Activated CD8-positive, alpha-beta memory T cell treated with anti-CD3 and anti-CD28 coated beads, Interleukin-2, amount 50 U/mL, for 4 hours (primary cell): Measurements from ENCODE around the gene IRGQ.
"Not testable (repeated sequence)": the region's sequence is repeated elsewhere in the genome, so short reads cannot be mapped to it uniquely, and the experiment has no call there.

ENCODE experiments used
- DNase-seq: peaks from one replicate; pipeline ENCODE4 v3.0.0-alpha.2; 2020

Gene IRGQ

DNA sequence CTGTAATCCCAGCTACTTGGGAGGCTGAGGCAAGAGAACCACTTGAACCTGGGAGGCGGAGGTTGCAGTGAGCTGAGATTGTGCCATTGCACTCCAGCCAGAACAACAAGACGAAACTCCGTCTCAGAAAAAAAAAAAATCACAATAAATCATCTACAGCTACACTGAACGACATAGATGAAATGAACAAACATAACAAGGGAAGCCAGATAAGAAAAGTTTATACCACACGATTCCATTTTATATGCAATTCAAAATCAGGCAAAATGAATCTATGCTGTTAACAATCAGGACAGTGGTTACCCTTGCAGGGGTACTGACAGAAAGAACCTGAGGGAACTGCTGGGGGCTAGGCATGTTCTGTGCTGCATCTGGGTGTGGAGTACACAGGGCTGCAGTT is 26.3 kb downstream of the IRGQ start:
- no peak for DNase-seq

GRCh38 chr19:43564800-43565199 is 31.1 kb downstream of the IRGQ start:
- DNase-seq: no peak

- no peak for DNase-seq
These were observed 32.0 kb downstream of the IRGQ start for GRCh38 chr19:43563816-43564457.

GRCh38 chr19:43562698-43563241 is 33.2 kb downstream of the IRGQ start:
- peak; percentile 70 for DNase-seq

DNA sequence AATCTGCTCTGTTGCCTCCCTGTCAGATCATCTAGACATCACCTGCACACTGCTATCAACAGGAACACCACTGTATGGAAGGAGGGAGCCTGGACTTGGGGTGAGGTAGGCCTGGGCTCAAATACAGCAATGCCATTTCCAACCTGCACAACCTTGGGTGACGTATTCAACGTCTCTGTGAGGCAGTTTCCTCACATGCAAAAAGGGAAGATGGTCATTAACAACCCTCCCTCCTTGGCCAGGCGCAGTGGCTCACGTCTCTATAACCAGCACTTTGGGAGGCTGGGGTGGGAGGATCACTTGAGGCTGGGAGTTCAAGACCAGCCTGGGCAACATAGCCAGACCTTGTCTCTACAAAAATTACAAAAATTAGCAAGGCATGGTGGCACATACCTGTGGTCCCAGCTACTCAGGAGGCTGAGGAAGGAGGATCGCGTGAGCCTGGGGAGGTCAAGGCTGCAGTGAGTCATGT is 33.7 kb downstream of the IRGQ start:
- DNase-seq: no peak

DNA sequence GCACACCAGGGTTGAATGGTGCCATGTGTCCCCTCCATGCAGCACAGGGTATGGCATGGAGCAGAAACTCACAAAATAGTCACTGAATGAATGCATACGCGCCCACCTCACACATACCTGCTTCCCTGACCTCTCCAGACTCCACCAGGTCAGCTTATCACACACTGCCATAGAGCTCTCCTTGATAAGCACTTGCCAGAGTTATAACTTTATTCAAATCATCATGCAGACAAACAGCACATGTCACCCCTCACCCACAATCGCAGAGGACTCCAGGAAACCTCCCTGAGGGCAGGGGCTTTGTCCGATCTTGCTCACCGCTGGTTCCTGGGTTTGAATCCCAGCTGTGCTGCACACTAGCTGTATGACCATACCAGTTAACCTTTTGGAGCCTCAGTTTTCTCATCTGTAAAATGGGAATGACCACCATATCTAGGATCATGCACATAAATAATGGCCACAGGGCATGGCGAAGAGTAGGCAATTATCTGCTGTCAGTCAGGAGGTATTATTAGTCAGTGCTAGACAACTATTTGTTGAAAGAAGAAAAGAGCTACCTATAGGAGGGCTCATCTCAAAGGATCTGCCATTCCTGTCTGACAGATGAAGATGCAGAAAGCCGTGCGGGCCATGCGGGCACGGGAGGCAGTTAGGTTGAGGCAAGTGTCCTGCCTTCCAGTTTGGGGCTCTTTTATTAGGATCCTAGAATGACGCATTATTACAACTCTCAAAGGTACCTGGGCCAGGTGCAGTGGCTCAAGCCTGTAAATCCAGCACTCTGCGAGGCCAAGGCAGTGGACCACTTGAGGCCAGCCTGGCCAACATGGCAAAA is 34.6 kb downstream of the IRGQ start:
- no peak for DNase-seq

GRCh38 chr19:43560687-43561086 is 35.2 kb downstream of the IRGQ start:
- DNase-seq: no peak

DNA sequence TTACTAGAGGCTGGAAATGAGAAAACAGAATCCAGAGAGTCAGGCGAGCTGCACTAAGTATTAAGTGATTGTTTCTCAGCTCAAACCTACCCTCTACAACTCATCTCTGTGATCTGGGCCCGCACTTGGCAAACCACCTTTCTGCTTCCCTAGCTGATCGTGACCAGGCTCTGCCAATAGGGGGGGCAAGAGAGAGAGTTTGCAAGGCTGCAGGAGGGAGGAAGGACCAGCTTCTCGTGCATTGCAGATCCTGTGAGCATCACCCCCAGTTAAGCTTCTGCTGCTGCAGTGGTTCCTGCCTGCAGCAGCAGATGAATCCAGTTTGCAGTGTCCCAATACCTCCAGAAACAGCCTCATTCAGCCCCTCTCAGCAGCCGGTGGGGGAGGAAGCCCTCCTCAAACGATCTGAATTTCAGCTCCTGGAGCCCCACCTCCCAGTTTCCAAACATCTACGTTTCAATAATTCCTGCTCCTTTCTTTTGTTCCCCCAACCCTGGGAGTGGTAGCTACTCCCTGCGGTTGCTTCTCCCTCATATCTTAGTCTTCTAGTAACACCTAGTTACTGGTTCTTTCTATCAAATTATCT is 40.7 kb downstream of the IRGQ start:
- peak; percentile 85 for DNase-seq

DNA sequence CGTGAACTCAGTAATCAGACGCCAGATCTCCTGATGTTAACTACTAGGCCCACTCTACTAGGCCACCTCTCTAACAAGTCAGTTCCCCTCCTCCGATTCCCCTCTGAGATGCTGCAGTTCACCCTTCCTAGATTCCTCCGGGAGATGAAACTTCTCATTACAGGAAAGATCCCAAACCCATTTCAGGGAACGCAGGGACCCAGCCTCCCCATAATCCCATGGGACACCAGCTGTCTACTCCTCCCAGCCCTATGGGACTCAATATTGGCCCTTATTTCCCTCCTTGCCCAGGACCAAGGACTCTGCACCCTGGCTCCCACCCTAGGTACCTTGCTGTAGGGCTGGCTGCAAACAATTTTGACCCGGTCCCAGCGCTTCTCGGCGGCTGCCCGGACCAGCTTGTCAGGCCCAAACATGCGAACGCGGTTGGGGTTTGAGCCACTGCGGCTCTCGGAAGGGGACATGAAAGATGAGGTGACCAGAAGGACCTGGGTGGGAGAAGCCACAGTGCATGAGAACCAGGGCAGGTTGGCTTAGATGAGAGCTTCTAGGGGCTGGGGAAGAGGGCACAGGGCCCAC is 41.5 kb downstream of the IRGQ start:
- DNase-seq: no peak

DNA sequence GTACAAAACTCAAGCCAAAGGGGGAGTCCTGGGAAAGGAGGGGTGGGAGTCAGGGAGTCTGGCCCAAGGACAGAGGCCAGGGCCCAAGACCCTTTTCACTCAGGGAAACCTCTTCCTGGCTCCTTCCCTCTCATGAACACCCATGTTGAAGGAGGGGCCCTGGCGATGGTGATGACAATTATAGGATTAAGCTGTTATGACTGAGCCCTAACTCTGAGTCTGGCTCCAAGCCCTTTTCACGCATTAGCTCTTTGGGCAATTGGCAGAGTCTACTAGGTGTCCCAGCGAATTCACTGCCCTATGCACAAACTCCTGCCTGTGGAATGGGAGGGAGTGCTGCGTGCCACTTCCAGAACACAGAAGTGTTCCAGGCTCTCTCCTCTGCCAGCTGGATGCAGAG is 42.3 kb downstream of the IRGQ start:
- DNase-seq: no peak

DNA sequence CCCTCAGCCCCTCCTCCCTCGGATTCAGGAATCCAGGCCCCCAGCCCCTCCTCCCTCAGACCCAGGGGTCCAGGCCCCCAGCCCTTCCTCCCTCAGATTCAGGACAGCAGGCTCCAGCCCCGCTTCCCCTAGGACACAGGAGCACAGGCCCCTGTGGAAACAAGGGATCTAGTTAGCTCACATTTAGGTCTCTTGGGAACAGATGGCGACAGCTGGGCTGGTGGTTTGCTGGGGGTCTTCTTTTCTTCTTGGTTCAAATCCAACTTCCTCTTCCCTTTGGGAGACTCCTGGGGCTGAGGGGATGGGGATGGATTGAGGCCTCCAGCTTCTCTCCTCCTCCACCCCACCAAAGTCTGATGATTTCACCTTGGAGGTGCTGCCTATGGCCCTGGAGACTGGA is 43.3 kb downstream of the IRGQ start:
- no peak for DNase-seq

DNA sequence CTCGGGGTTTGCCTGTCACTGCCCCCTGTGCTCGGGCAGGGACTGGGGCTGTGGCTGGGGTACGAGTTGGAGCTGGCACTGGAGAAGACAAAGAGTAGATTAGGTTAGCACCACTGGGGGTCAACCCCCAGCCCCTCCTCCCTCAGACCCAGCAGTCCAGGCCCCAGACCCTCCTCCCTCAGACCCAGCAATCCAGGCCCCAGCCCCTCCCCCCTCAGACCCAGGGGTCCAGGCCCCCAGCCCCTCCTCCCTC is 43.8 kb downstream of the IRGQ start:
- no peak for DNase-seq

DNA sequence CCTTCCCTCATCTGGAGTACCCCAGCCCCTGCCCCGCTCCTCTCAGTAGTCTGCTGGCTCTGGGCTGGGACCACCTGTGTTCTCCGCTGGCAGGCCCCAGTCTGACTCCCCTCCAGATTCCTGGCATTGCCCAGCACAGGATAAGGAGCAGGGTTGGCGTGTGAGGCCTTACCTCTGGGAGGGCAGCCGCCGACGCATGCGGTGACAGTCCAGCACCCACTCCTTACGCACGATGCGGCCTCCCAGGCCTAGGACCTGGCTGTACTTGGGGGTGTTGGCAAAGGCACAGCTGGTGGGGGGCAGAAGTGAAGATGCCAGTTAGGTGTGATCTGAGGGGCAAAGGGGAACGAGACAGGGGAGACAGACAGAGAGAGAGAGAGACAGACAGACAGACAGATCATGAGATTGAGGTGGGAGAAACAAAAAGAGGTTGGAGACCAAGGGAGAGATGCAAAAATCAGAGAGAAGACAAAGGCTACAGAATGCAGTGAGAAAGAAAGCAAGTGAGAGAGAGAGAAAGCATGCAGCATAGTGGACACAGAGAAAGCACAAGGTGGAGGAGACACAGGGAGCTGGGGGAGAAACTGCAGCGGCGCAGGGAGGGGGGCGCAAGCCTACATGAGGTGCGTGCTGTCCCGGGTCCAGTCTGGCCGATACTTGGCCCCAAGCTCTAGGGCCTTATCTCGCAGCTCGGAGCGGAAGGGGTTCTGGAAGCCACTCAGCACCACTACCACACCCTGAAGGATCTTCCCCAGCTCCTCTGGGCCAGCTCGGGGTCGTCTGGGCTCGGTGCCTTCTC is 44.3 kb downstream of the IRGQ start:
- DNase-seq: no peak

DNA sequence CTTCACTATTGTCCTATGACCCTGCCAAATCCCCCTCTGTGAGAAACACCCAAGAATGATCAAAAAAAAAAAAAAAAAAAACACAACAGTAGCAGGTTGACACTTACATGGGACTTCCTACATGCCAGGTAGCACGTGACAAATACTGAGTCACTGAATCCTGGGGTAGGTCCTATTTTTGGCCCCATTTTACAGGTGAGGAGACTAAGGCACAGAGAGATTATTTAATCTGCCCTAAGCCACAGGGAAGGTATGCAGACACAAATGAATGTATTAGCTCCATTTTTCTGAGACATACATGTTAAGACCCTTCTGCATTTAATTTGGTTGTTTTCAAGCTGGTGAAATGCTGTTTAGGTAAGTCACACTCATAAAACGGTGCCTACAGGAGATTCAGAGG is 47.2 kb downstream of the IRGQ start:
- no peak for DNase-seq

DNA sequence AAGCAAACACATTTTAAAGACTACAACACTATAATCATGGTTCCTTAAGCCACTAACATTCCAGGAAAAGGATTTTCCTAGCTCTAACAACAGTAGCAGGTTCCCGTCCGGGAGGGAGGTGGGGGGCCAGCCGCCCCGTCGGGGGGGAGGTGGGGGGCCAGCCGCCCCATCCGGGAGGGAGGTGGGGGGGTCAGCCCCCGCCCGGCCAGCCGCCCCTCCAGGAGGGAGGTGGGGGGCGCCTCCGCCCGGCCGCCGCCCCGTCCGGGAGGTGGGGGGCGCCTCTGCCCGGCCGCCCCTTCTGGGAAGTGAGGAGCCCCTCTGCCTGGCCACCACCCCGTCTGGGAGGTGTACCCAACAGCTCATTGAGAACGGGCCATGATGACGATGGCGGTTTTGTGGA is 48.0 kb downstream of the IRGQ start:
- DNase-seq: not testable (repeated sequence)

GRCh38 chr19:43546581-43546980 is 49.4 kb downstream of the IRGQ start:
- DNase-seq: no peak

DNA sequence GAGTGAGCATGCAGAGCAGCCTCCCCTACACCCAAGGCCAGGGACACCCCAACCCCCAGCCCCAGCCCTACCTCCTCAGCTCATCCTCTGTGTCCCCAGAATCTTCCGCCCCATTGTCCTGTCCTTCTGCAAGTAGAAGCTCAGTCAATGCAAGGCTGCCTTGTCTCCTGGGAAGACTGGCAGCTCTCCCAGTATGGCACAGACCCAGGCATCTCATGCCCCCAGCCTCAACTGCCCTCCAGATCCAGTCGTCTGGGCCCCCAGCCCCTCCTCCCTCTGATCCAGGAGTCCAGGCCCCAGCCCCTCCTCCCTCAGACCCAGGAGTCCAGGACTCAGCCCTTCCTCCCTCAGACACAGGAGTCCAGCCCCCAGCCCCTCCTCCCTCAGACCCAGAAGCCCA is 50.0 kb downstream of the IRGQ start:
- no peak for DNase-seq

- no peak for DNase-seq
These were observed 50.7 kb downstream of the IRGQ start for GRCh38 chr19:43545276-43545675.

GRCh38 chr19:43544077-43544476 is 51.9 kb downstream of the IRGQ start:
- no peak for DNase-seq

DNA sequence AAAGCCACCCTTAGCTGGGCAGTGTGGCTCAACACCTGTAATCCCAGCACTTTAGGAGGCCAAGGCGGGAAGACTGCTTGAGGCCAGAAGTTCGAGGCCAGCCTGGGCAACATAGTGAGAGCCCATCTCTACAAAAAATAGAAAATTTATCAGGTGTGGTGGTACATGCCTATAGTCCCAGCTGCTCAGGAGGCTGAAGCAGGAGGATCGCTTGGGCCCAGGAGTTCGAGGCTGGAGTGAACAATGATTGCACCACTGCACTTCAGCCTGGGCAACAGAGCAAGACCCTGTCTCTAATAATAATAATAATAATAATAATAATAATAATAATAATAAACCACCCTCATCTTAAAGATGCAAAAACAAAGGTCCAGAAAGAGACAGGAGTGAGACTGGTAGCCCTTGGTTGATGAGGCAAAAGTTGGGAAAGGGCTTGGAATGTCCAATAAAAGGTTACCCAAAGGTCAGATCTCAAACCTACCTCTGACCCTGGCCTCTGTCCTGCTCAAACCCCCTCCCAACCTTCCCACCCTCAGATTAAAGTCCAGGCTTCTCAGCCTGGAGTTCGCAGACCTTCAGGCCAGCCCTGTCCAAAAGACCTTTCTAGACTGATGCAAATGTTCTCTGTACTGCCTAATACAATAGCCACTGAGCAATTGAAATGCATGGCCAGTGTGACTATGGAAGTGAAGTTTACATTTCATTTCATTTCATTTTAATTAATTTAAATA is 53.8 kb downstream of the IRGQ start:
- DNase-seq: no peak

- DNase-seq: no peak
These were observed 55.6 kb downstream of the IRGQ start for GRCh38 chr19:43540381-43540780.

GRCh38 chr19:43538922-43539321 is 57.0 kb downstream of the IRGQ start:
- DNase-seq: no peak
